Type B pancreatic cell (in vitro differentiated cells): ENCODE measurements around the gene BEST1. TPM values are rescaled to one million over a fixed set of nuclear protein-coding genes. Genes with fewer than 3 reads are reported as not detected.

Source experiments
- DNase-seq: peaks from one replicate; pipeline ENCODE4 v3.0.0; 2021; ENCODE audit warnings: mixed read lengths; ENCODE audit not compliant: unreplicated experiment; ENCODE audit errors: extremely low spot score
- H3K27ac Mint-ChIP-seq: 2 replicates; pipeline ENCODE4 v1.8.0; 2021; ENCODE audit warnings: mild to moderate bottlenecking, mixed read lengths
- H3K27me3 Mint-ChIP-seq: 2 replicates; pipeline ENCODE4 v1.8.0; 2021; ENCODE audit warnings: mixed read lengths
- H3K36me3 Mint-ChIP-seq: 2 replicates; pipeline ENCODE4 v1.8.0; 2021; ENCODE audit warnings: mixed read lengths
- H3K4me1 Mint-ChIP-seq: one replicate; pipeline ENCODE4 v1.8.0; 2021; ENCODE audit warnings: mixed read lengths; ENCODE audit not compliant: unreplicated experiment
- H3K4me3 Mint-ChIP-seq: 2 replicates; pipeline ENCODE4 v1.8.0; 2021; ENCODE audit warnings: mild to moderate bottlenecking, mixed read lengths
- H3K9me3 Mint-ChIP-seq: 2 replicates; pipeline ENCODE4 v1.8.0; 2021; ENCODE audit warnings: mixed read lengths
- CTCF ChIP-seq: fragments of 200-600 bp; sonication (generic); conservative IDR thresholded peaks from 2 replicates; pipeline ENCODE4 v1.5.0; 2021; ENCODE audit warnings: antibody characterized with exemption, mild to moderate bottlenecking
- total RNA-seq: library from RNA; stranded (reverse); gene quantifications from 2 replicates; pipeline ENCODE4 v1.2.1, GENCODE V29; 2021; ENCODE audit warnings: low replicate concordance

BEST1 gene
- total RNA-seq, 1 donor from 2014 or later: 0.31 TPM

- peak overlapping the region; percentile 52 for H3K4me3 Mint-ChIP-seq
- H3K27me3 Mint-ChIP-seq: no peaks in the 10 kb centered on the region
- peak overlapping the region; percentile 95 for H3K27ac Mint-ChIP-seq
- H3K4me1 Mint-ChIP-seq: peaks cover 47% of the 10 kb centered on the region
- no peaks in the 10 kb centered on the region for H3K9me3 Mint-ChIP-seq
- TF ChIP-seq CTCF: no peak
- H3K36me3 Mint-ChIP-seq: peaks cover 1% of the 10 kb centered on the region
- DNase-seq: peak; percentile 83
These were observed 21.3 kb downstream of the BEST1 start for GRCh38 chr11:61971248-61972111.

- Mint-ChIP-seq H3K4me1 (peaks cover 47% of the 10 kb centered on the region), H3K27me3 (no peaks in the 10 kb centered on the region), H3K27ac (peak overlapping the region; percentile 95), H3K36me3 (no peaks in the 10 kb centered on the region), H3K9me3 (no peaks in the 10 kb centered on the region), H3K4me3 (peak overlapping the region; percentile 66)
- TF ChIP-seq CTCF: no peak
- DNase-seq: no peak
These were observed 22.0 kb downstream of the BEST1 start for GRCh38 chr11:61972112-61972671.

GRCh38 chr11:61972672-61973475 lies 22.7 kb downstream of the BEST1 start:
- no peak for TF ChIP-seq CTCF
- DNase-seq: no peak
- Mint-ChIP-seq H3K27ac (peak overlapping the region; percentile 95), H3K4me3 (peak overlapping the region; percentile 66), H3K36me3 (no peaks in the 10 kb centered on the region), H3K4me1 (peaks cover 47% of the 10 kb centered on the region), H3K9me3 (no peaks in the 10 kb centered on the region), H3K27me3 (no peaks in the 10 kb centered on the region)

- TF ChIP-seq CTCF: no peak
- peak overlapping the region; percentile 69 for H3K4me3 Mint-ChIP-seq
- DNase-seq: no peak
- H3K36me3 Mint-ChIP-seq: no peaks in the 10 kb centered on the region
- no peaks in the 10 kb centered on the region for H3K9me3 Mint-ChIP-seq
- peaks cover 44% of the 10 kb centered on the region for H3K4me1 Mint-ChIP-seq
- H3K27me3 Mint-ChIP-seq: no peaks in the 10 kb centered on the region
- peak overlapping the region; percentile 95 for H3K27ac Mint-ChIP-seq
These were observed 23.5 kb downstream of the BEST1 start for GRCh38 chr11:61973476-61974162.
